Ishikawa (cell line): ENCODE measurements around the gene FAM131A.

Source experiments
- CEBPB ChIP-seq: IDR thresholded peaks from 2 replicates; pipeline ENCODE4 v1.6.1; 2012
- EGR1 ChIP-seq: IDR thresholded peaks from 2 replicates; pipeline ENCODE4 v1.6.1; 2012
- EP300 ChIP-seq: IDR thresholded peaks from 2 replicates; pipeline ENCODE4 v1.6.1; 2012; ENCODE audit warnings: borderline replicate concordance
- FOXM1 ChIP-seq: IDR thresholded peaks from 2 replicates; pipeline ENCODE4 v1.6.1; 2012; ENCODE audit warnings: low read depth, borderline replicate concordance
- MAX ChIP-seq: IDR thresholded peaks from 2 replicates; pipeline ENCODE4 v1.6.1; 2012
- RAD21 ChIP-seq: IDR thresholded peaks from 2 replicates; pipeline ENCODE4 v1.6.1; 2012; ENCODE audit warnings: low read depth
- REST ChIP-seq: IDR thresholded peaks from 2 replicates; pipeline ENCODE4 v1.6.1; 2012; ENCODE audit warnings: low read depth, mild to moderate bottlenecking
- TAF1 ChIP-seq: IDR thresholded peaks from 2 replicates; pipeline ENCODE4 v1.6.1; 2012; ENCODE audit warnings: low read depth, mild to moderate bottlenecking
- YY1 ChIP-seq: IDR thresholded peaks from 2 replicates; pipeline ENCODE4 v1.6.1; 2012; ENCODE audit warnings: low read depth
- TF ChIP-seq, protein P1 (sequence below): IDR thresholded peaks from 2 replicates; pipeline ENCODE4 v1.6.1; 2012

DNA sequence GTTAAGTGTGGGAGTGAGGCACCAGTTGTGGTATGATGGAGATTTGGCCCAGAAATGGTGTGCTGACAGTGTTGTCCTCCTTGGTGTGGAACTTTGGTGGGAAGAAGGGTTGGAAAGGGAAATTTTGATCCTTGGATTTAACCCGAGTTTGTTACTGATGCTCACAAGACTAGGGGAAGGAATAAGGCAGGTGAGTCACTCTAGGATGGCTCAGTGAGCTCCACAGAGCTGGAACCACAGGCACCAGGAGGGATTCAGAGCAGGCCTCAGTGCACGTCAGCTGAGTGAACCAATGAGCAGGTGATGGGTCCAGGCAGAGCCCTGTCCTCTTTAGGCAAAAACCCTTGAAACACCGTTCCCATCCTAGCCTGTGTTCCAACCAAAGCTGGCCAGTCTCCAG lies 53.9 kb downstream of the FAM131A start:
- TF ChIP-seq MAX (no peak), CEBPB (no peak), EP300 (no peak), YY1 (no peak), EGR1 (no peak), REST (no peak), FOXM1 (no peak), RAD21 (no peak), TAF1 (no peak)
- TF ChIP-seq, protein P1, sequence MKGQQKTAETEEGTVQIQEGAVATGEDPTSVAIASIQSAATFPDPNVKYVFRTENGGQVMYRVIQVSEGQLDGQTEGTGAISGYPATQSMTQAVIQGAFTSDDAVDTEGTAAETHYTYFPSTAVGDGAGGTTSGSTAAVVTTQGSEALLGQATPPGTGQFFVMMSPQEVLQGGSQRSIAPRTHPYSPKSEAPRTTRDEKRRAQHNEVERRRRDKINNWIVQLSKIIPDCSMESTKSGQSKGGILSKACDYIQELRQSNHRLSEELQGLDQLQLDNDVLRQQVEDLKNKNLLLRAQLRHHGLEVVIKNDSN, result no peak
